ENCODE results near the gene SORCS2.

GRCh38 chr4:7537853-7538400 lies 345.6 kb downstream of the SORCS2 start:
- TF ChIP-seq CTCF (IDR thresholded peaks at IDR 0.05; ENCODE audit: insufficient read depth, low read depth, low read length) (no peak), EZH2 (IDR thresholded peaks at IDR 0.05; ENCODE audit: insufficient read depth, low read length) (no peak)

Data from astrocyte (in vitro differentiated cells and primary cell).